Measurements from ENCODE around the gene RBM15B.
"Not testable (repeated sequence)": the region's sequence is repeated elsewhere in the genome, so short reads cannot be mapped to it uniquely, and the experiment has no call there.

RBM15B gene

GRCh38 chr3:51391075-51391565 lies at the start of gene RBM15B:
Gene RBM15B (plus strand): TSS chr3:51391285. CDS start chr3:51391400, 115 bp downstream.
- peak; percentile 95 to 96 for DNase-seq

- peak; percentile 11 to 45 for DNase-seq
Measured at GRCh38 chr3:51343918-51344687, 47.0 kb upstream of the RBM15B start.

GRCh38 chr3:51350751-51351150 lies 40.3 kb upstream of the RBM15B start:
- no peak for DNase-seq

GRCh38 chr3:51353131-51353530 lies 38.0 kb upstream of the RBM15B start:
- DNase-seq: no peak

- DNase-seq: peak; percentile 17 to 22
Measured at GRCh38 chr3:51353691-51354090, 37.4 kb upstream of the RBM15B start.

GRCh38 chr3:51354172-51354571 lies 36.9 kb upstream of the RBM15B start:
- no peak for DNase-seq

- no peak for DNase-seq
Measured at GRCh38 chr3:51354731-51355615, 36.1 kb upstream of the RBM15B start.

GRCh38 chr3:51355891-51356578 lies 35.0 kb upstream of the RBM15B start:
- no peak for DNase-seq

- DNase-seq: no peak
Measured at GRCh38 chr3:51357856-51358255, 33.2 kb upstream of the RBM15B start.

- no peak for DNase-seq
Measured at GRCh38 chr3:51358981-51359380, 32.1 kb upstream of the RBM15B start.

GRCh38 chr3:51360806-51361205 lies 30.3 kb upstream of the RBM15B start:
- no peak for DNase-seq

- DNase-seq: no peak
Measured at GRCh38 chr3:51361746-51362145, 29.3 kb upstream of the RBM15B start.

GRCh38 chr3:51362476-51362875 lies 28.6 kb upstream of the RBM15B start:
- no peak for DNase-seq

GRCh38 chr3:51368276-51368675 lies 22.8 kb upstream of the RBM15B start:
- DNase-seq: not testable (repeated sequence)

GRCh38 chr3:51371943-51372557 lies 19.0 kb upstream of the RBM15B start:
- DNase-seq: peak in 1 of 2 donors; percentile 66

GRCh38 chr3:51373658-51374421 lies 17.2 kb upstream of the RBM15B start:
- no peak for DNase-seq

GRCh38 chr3:51374456-51374855 lies 16.6 kb upstream of the RBM15B start:
- no peak for DNase-seq

GRCh38 chr3:51375136-51375535 lies 15.9 kb upstream of the RBM15B start:
- no peak for DNase-seq

GRCh38 chr3:51375571-51375970 lies 15.5 kb upstream of the RBM15B start:
- DNase-seq: no peak

GRCh38 chr3:51378065-51378464 lies 13.0 kb upstream of the RBM15B start:
- no peak for DNase-seq

GRCh38 chr3:51378726-51379125 lies 12.4 kb upstream of the RBM15B start:
- no peak for DNase-seq

GRCh38 chr3:51379301-51379700 lies 11.8 kb upstream of the RBM15B start:
- DNase-seq: no peak
